Transverse colon (tissue), 4 donors: ENCODE data around the gene UNC93A.

ENCODE experiments used
- EP300 ChIP-seq: sonication (generic); formaldehyde crosslinking; IDR thresholded peaks from one replicate; pipeline ENCODE4 v1.6.1; 2017; ENCODE audit warnings: antibody characterized with exemption, low read depth
- POLR2AphosphoS5 ChIP-seq, 3 donors: sonication (generic); formaldehyde crosslinking; IDR thresholded peaks; one replicate each; pipeline ENCODE4 v1.6.1; 2016; ENCODE audit warnings: antibody characterized with exemption in 3 of 3
- TF ChIP-seq, protein P1 (sequence below), 5 experiments: fragments of 200-600 bp in 3 of 5; fragments of 450-650 bp in 2 of 5; sonication (generic) in 3 of 5; IDR thresholded peaks; 1 replicate in 2 of 5; 2 replicates in 3 of 5; pipeline ENCODE4 v1.5.1; 2016 to 2017; ENCODE audit warnings: antibody characterized with exemption in 5 of 5, inconsistent platforms in 3 of 5, mild to moderate bottlenecking in 2 of 5, moderate library complexity in 1 of 5

DNA sequence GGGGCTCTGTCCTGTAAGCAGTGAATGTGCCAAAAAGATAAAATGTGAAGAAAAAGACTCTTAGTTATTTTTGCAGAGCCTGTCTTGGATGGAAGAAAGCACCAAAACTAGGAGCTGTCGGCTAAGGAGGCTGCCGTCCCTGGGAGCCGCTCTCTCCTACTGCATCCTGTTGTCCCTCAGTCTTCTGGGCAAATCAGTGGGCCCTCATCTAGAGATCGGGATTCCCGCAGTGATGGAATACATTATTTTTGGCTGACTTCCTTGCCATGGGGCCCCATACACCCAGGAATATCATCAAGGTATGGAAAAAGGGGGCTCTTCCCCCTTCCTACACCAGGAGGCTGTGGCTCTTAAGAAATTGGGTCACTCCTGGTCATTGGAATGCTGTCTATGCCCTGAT is 37.0 kb downstream of the UNC93A start:
- TF ChIP-seq, protein P1, sequence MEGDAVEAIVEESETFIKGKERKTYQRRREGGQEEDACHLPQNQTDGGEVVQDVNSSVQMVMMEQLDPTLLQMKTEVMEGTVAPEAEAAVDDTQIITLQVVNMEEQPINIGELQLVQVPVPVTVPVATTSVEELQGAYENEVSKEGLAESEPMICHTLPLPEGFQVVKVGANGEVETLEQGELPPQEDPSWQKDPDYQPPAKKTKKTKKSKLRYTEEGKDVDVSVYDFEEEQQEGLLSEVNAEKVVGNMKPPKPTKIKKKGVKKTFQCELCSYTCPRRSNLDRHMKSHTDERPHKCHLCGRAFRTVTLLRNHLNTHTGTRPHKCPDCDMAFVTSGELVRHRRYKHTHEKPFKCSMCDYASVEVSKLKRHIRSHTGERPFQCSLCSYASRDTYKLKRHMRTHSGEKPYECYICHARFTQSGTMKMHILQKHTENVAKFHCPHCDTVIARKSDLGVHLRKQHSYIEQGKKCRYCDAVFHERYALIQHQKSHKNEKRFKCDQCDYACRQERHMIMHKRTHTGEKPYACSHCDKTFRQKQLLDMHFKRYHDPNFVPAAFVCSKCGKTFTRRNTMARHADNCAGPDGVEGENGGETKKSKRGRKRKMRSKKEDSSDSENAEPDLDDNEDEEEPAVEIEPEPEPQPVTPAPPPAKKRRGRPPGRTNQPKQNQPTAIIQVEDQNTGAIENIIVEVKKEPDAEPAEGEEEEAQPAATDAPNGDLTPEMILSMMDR (IDR thresholded peaks at IDR 0.05), result no peak
- TF ChIP-seq POLR2AphosphoS5 (IDR thresholded peaks at IDR 0.05) (no peak), EP300 (no peak)
